Measurements from ENCODE around the gene INCA1. TPM values are rescaled to one million over a fixed set of nuclear protein-coding genes. Genes with fewer than 3 reads are reported as not detected.

INCA1 gene
- total and polyA plus RNA-seq, 2 donors (not counting 3 experiments of a cell fraction or from before 2014, with no cell fraction given): 0.71 to 1.0 TPM

DNA sequence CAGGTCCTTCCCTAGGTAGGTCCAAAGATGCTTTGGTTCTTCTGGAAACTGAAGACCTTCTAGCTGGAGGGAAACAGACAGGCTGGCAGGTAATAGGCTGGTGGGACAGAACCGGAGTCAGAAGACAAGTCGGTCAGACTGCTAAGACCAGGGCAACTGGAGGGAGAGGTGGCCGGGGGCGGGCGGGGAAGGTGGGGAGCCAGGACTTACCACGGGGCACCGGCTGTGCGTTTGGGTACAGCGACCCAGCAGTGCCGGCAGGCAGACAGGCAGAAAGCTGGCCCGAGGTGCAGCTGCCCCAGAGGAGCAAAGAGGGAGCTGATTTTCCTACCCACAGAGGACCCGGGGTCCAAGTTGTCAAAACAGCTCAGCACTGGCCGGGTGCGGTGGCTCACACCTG is 37.3 kb upstream of the INCA1 start:
- DNase-seq (ENCODE audit: low read depth, low spot score): no peak
- Histone ChIP-seq H3K9ac (replicated peaks; ENCODE audit: extremely low read depth, insufficient read depth, low read length) (no peak overlapping the region), H3K4me1 (ENCODE audit: control insufficient read depth, extremely low read depth, insufficient read depth, low read length) (peaks cover 5% of the 10 kb centered on the region), H4K20me1 (replicated peaks; ENCODE audit: control insufficient read depth, extremely low read depth, insufficient read depth, low read length) (no peaks in the 10 kb centered on the region), H3K4me3 (replicated peaks in 1 of 3; ENCODE audit: insufficient read depth in 1 of 3, low read depth in 1 of 3, low read length in 3 of 3) (no peak overlapping the region), H2AFZ (ENCODE audit: low read depth, low read length) (no peak overlapping the region), H3K9me1 (replicated peaks; ENCODE audit: control insufficient read depth, extremely low read depth, insufficient read depth, low read length) (no peaks in the 10 kb centered on the region), H3K9me3 (replicated peaks; ENCODE audit: control insufficient read depth, insufficient read depth, low read length) (no peaks in the 10 kb centered on the region), H3K27ac (ENCODE audit: insufficient read depth, low read depth, low read length) (no peak overlapping the region), H3K4me2 (ENCODE audit: insufficient read depth, low read length) (no peak overlapping the region), H3K36me3 (ENCODE audit: control insufficient read depth in 2 of 2, extremely low read depth in 1 of 2, insufficient read depth in 2 of 2, low read length in 2 of 2) (no peaks in the 10 kb centered on the region), H3K27me3 (ENCODE audit: control insufficient read depth in 2 of 2, insufficient read depth in 2 of 2, low read length in 2 of 2) (peaks cover 2% of the 10 kb centered on the region in 2 experiments), H3K79me2 (ENCODE audit: control insufficient read depth, insufficient read depth, low read length) (no peaks in the 10 kb centered on the region)
- intact Hi-C loops (cut with micrococcal nuclease): no loop called here
- TF ChIP-seq EZH2 (IDR thresholded peaks at IDR 0.05; ENCODE audit: borderline replicate concordance, low read depth, low read length, severe bottlenecking) (no peak), MAX (IDR thresholded peaks at IDR 0.05; ENCODE audit: insufficient read depth, insufficient read length) (no peak)
- ChIA-PET POLR2A (no interaction called here), CTCF (interaction anchor here (1.3 to 4.7 kb wide), 3 partner anchors 9 to 27 kb away, joined by 4 to 23 read pairs (median 5); no protein-coding TSS in a partner anchor)
- dilution Hi-C loops (cut with MboI; ENCODE audit: extremely low pct_ligation_motif_present, low sequenced_read_pairs): no loop called here
- FAIRE-seq: no peak
- no TSS peak for BruUV-seq (replicated peaks)

- ChIA-PET POLR2A (no interaction called here), CTCF (interaction anchor here (4.7 to 6.5 kb wide), 2 partner anchors 27 to 28 kb away, joined by 23 to 72 read pairs; no protein-coding TSS in a partner anchor)
- Histone ChIP-seq H3K9ac (replicated peaks; ENCODE audit: extremely low read depth, insufficient read depth, low read length) (no peak overlapping the region), H4K20me1 (replicated peaks; ENCODE audit: control insufficient read depth, extremely low read depth, insufficient read depth, low read length) (no peaks in the 10 kb centered on the region), H3K27ac (ENCODE audit: insufficient read depth, low read depth, low read length) (no peak overlapping the region), H2AFZ (ENCODE audit: low read depth, low read length) (no peak overlapping the region), H3K79me2 (ENCODE audit: control insufficient read depth, insufficient read depth, low read length) (no peaks in the 10 kb centered on the region), H3K4me3 (replicated peaks in 1 of 3; ENCODE audit: insufficient read depth in 1 of 3, low read depth in 1 of 3, low read length in 3 of 3) (no peak overlapping the region), H3K9me1 (replicated peaks; ENCODE audit: control insufficient read depth, extremely low read depth, insufficient read depth, low read length) (no peaks in the 10 kb centered on the region), H3K9me3 (replicated peaks; ENCODE audit: control insufficient read depth, insufficient read depth, low read length) (no peaks in the 10 kb centered on the region), H3K4me1 (ENCODE audit: control insufficient read depth, extremely low read depth, insufficient read depth, low read length) (peaks cover 5% of the 10 kb centered on the region), H3K27me3 (ENCODE audit: control insufficient read depth in 2 of 2, insufficient read depth in 2 of 2, low read length in 2 of 2) (peaks cover 2% of the 10 kb centered on the region in 2 experiments), H3K36me3 (ENCODE audit: control insufficient read depth in 2 of 2, extremely low read depth in 1 of 2, insufficient read depth in 2 of 2, low read length in 2 of 2) (no peaks in the 10 kb centered on the region), H3K4me2 (ENCODE audit: insufficient read depth, low read length) (no peak overlapping the region)
- DNase-seq (ENCODE audit: low read depth, low spot score) (no peak), FAIRE-seq (no peak)
- TF ChIP-seq EZH2 (IDR thresholded peaks at IDR 0.05; ENCODE audit: borderline replicate concordance, low read depth, low read length, severe bottlenecking) (no peak), JUN (IDR thresholded peaks at IDR 0.05; ENCODE audit: borderline replicate concordance, insufficient read depth, insufficient read length, low read depth) (no peak)
- intact Hi-C loops (cut with micrococcal nuclease): no loop called here
- dilution Hi-C loops (cut with MboI; ENCODE audit: extremely low pct_ligation_motif_present, low sequenced_read_pairs): no loop called here
- BruUV-seq (replicated peaks): no TSS peak
These were observed 36.7 kb upstream of the INCA1 start for GRCh38 chr17:5034063-5034462.
